ENCODE data around the gene BPIFB1.

The BPIFB1 gene

GRCh38 chr20:33336375-33336774, 53.4 kb downstream of the BPIFB1 start:
- Histone ChIP-seq H3K4me2 (ENCODE audit: low read length) (no peak overlapping the region), H3K27ac (no peak overlapping the region), H3K4me1 (no peaks in the 10 kb centered on the region), H3K27me3 (ENCODE audit: control insufficient read depth, insufficient read depth, low read length) (no peaks in the 10 kb centered on the region), H3K9me3 (ENCODE audit: control insufficient read depth, low read length) (no peaks in the 10 kb centered on the region), H3K79me2 (no peaks in the 10 kb centered on the region), H2AFZ (no peak overlapping the region), H3K36me3 (ENCODE audit: control insufficient read depth, insufficient read depth, low read length) (no peaks in the 10 kb centered on the region), H3K4me3 (ENCODE audit: low read depth, low read length) (no peak overlapping the region), H3K9ac (no peak overlapping the region)
- no peak for TF ChIP-seq CTCF (IDR thresholded peaks at IDR 0.05)

- no peak overlapping the region for H3K27ac ChIP-seq
- no peaks in the 10 kb centered on the region for H3K36me3 ChIP-seq (ENCODE audit: control insufficient read depth, insufficient read depth, low read length)
- H3K9ac ChIP-seq, result no peak overlapping the region
- H3K27me3 ChIP-seq (ENCODE audit: control insufficient read depth, insufficient read depth, low read length), result no peaks in the 10 kb centered on the region
- H3K4me2 ChIP-seq (ENCODE audit: low read length), result no peak overlapping the region
- H3K4me1 ChIP-seq, result no peaks in the 10 kb centered on the region
- TF ChIP-seq CTCF (IDR thresholded peaks at IDR 0.05), result no peak
- no peak overlapping the region for H2AFZ ChIP-seq
- H3K9me3 ChIP-seq (ENCODE audit: control insufficient read depth, low read length), result no peaks in the 10 kb centered on the region
- no peaks in the 10 kb centered on the region for H3K79me2 ChIP-seq
- H3K4me3 ChIP-seq (ENCODE audit: low read depth, low read length), result no peak overlapping the region
Observed at GRCh38 chr20:33337119-33337518, 54.1 kb downstream of the BPIFB1 start.

- H3K9me3 ChIP-seq (ENCODE audit: control insufficient read depth, low read length), result no peaks in the 10 kb centered on the region
- TF ChIP-seq CTCF (IDR thresholded peaks at IDR 0.05), result no peak
- no peak overlapping the region for H3K4me2 ChIP-seq (ENCODE audit: low read length)
- H3K4me1 ChIP-seq, result no peaks in the 10 kb centered on the region
- no peak overlapping the region for H2AFZ ChIP-seq
- no peaks in the 10 kb centered on the region for H3K79me2 ChIP-seq
- H3K27ac ChIP-seq, result no peak overlapping the region
- H3K27me3 ChIP-seq (ENCODE audit: control insufficient read depth, insufficient read depth, low read length), result no peaks in the 10 kb centered on the region
- H3K4me3 ChIP-seq (ENCODE audit: low read depth, low read length), result no peak overlapping the region
- H3K36me3 ChIP-seq (ENCODE audit: control insufficient read depth, insufficient read depth, low read length), result no peaks in the 10 kb centered on the region
- H3K9ac ChIP-seq, result no peak overlapping the region
Observed at GRCh38 chr20:33337531-33338165, 54.6 kb downstream of the BPIFB1 start.

GRCh38 chr20:33338467-33339258, 55.6 kb downstream of the BPIFB1 start:
- no peak overlapping the region for H3K4me2 ChIP-seq (ENCODE audit: low read length)
- no peaks in the 10 kb centered on the region for H3K27me3 ChIP-seq (ENCODE audit: control insufficient read depth, insufficient read depth, low read length)
- no peak overlapping the region for H2AFZ ChIP-seq
- H3K4me3 ChIP-seq (ENCODE audit: low read depth, low read length), result no peak overlapping the region
- H3K79me2 ChIP-seq, result no peaks in the 10 kb centered on the region
- no peaks in the 10 kb centered on the region for H3K36me3 ChIP-seq (ENCODE audit: control insufficient read depth, insufficient read depth, low read length)
- TF ChIP-seq CTCF (IDR thresholded peaks at IDR 0.05), result no peak
- no peak overlapping the region for H3K9ac ChIP-seq
- H3K27ac ChIP-seq, result no peak overlapping the region
- no peaks in the 10 kb centered on the region for H3K4me1 ChIP-seq
- no peaks in the 10 kb centered on the region for H3K9me3 ChIP-seq (ENCODE audit: control insufficient read depth, low read length)
